ENCODE results near the gene NATD1. TPM values are rescaled to one million over a fixed set of nuclear protein-coding genes. Genes with fewer than 3 reads are reported as not detected.

NATD1 gene
- total RNA-seq, 1 experiment from 2014 or later = 7.3 TPM

DNA sequence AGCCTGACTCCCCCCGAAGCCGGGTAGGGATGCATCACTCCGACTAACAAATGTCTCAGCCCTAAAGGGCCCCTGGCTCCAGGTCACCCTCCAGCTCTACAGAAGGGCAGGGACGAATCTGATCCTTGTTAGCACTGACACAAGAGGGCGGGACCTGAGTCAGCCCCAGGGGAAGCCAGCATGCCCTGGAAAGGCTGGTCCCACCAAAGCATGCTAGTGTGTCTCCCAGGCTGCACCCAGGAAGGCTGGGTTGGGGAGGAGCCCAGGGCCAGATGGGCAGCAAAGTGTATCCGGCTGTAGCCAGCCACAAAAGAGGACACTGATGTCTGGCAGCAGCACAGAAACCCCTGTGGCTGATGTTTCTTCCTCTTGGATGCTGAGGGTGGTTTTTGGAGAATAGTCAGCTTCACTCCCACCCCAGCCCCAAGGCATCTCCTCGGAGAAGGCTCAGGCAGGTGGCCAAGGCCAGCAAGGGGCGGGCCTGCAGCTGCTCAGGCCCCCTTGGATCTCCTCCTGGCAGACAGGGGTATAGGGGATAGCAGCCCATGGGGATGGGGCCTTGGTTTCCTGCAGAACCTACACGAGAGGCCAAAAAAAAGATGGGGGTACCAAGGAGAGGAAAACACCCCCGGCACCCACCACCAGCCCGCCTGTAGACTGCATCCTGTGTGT, 11.0 kb downstream of the NATD1 start:
- Histone ChIP-seq H3K4ac (ENCODE audit: low read depth, low read length) (no peak overlapping the region), H3K27ac (ENCODE audit: insufficient read length, low read depth, low read length) (no peak overlapping the region)
- H3K9me3 Mint-ChIP-seq = no peaks in the 10 kb centered on the region

More for the DNA sequence above, 11.0 kb downstream of the NATD1 start:
- H3K4me1 ChIP-seq (ENCODE audit: insufficient read depth, low read length) = no peaks in the 10 kb centered on the region; the same call in 1 of the 2 replicates
- no peaks in the 10 kb centered on the region for H3K79me1 ChIP-seq (ENCODE audit: insufficient read depth, low read depth, low read length, poor library complexity, severe bottlenecking)
- no peak overlapping the region for H3K23ac ChIP-seq (ENCODE audit: insufficient read length, low read depth, low read length)
- no peak overlapping the region for H3K14ac ChIP-seq (ENCODE audit: insufficient read depth, low read length)
- no peak overlapping the region for H3K18ac ChIP-seq (ENCODE audit: insufficient read length, low read depth, low read length)
- TF ChIP-seq, protein P1, sequence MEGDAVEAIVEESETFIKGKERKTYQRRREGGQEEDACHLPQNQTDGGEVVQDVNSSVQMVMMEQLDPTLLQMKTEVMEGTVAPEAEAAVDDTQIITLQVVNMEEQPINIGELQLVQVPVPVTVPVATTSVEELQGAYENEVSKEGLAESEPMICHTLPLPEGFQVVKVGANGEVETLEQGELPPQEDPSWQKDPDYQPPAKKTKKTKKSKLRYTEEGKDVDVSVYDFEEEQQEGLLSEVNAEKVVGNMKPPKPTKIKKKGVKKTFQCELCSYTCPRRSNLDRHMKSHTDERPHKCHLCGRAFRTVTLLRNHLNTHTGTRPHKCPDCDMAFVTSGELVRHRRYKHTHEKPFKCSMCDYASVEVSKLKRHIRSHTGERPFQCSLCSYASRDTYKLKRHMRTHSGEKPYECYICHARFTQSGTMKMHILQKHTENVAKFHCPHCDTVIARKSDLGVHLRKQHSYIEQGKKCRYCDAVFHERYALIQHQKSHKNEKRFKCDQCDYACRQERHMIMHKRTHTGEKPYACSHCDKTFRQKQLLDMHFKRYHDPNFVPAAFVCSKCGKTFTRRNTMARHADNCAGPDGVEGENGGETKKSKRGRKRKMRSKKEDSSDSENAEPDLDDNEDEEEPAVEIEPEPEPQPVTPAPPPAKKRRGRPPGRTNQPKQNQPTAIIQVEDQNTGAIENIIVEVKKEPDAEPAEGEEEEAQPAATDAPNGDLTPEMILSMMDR (conservative IDR thresholded peaks at IDR 0.05) = no peak
- DNase-seq = no peak
- H3K9me3 ChIP-seq (ENCODE audit: control insufficient read depth, low read depth, low read length) = no peaks in the 10 kb centered on the region
- no peak overlapping the region for H3K9ac ChIP-seq (ENCODE audit: extremely low read depth, insufficient read length, low read length)
- no peak overlapping the region for H3K56ac ChIP-seq (ENCODE audit: insufficient read length, low read depth, low read length)
- no CpG with 5 or more reads among the region's 11 CpGs for WGBS (ENCODE audit: extremely low coverage, insufficient read length, low lambda C conversion rate)
- no peak overlapping the region for H2BK120ac ChIP-seq (ENCODE audit: low read depth, low read length, poor library complexity, severe bottlenecking)
- H2AFZ ChIP-seq (ENCODE audit: low read length) = no peak overlapping the region
- H3K4me1 Mint-ChIP-seq = peaks cover 15 to 41% of the 10 kb centered on the region in 2 experiments
- no peaks in the 10 kb centered on the region for H3K36me3 Mint-ChIP-seq (ENCODE audit: insufficient read depth in 1 of 3, low read depth in 3 of 3)
- H4K20me1 ChIP-seq (ENCODE audit: control insufficient read depth, insufficient read depth, insufficient read length) = no peaks in the 10 kb centered on the region
- H2BK15ac ChIP-seq (ENCODE audit: low read depth, low read length) = no peak overlapping the region
- H3K23me2 ChIP-seq (ENCODE audit: insufficient read length, low read depth, low read length, poor library complexity, severe bottlenecking) = no peaks in the 10 kb centered on the region
- no peak overlapping the region for H2BK12ac ChIP-seq (ENCODE audit: insufficient read length, low read depth, low read length)
- no peaks in the 10 kb centered on the region for H3K79me2 ChIP-seq (ENCODE audit: insufficient read depth, low read length)
- peak overlapping the region in 1 of 3 experiments; percentile 23; a peak in 1 of 7 replicates for H3K27ac Mint-ChIP-seq
- H4K5ac ChIP-seq (ENCODE audit: insufficient read length, low read depth, low read length) = no peak overlapping the region
- no peak overlapping the region for H2AK5ac ChIP-seq (ENCODE audit: insufficient read length, low read length)
- H3K4me3 Mint-ChIP-seq = no peak overlapping the region
- no peak overlapping the region for H4K8ac ChIP-seq (replicated peaks; ENCODE audit: insufficient read length, low read depth, low read length)
- H2BK20ac ChIP-seq (ENCODE audit: low read depth, low read length, poor library complexity, severe bottlenecking) = no peak overlapping the region
- H3K27me3 ChIP-seq (ENCODE audit: insufficient read depth, low read length) = no peaks in the 10 kb centered on the region; the same call in 1 of the 2 replicates
- no peak overlapping the region for H3T11ph ChIP-seq (ENCODE audit: low read length)
- H3K4me2 ChIP-seq (ENCODE audit: insufficient read depth, insufficient read length, low read length) = no peak overlapping the region
- H4K91ac ChIP-seq (ENCODE audit: insufficient read length, low read depth, low read length) = no peak overlapping the region
- H3K27me3 Mint-ChIP-seq (ENCODE audit: low read depth) = peaks cover 3% of the 10 kb centered on the region; the same call in 1 of the 2 replicates
- no peak overlapping the region for H2BK5ac ChIP-seq (ENCODE audit: insufficient read length, low read length)
